Measurements from ENCODE around the gene MIPEP. TPM values are rescaled to one million over a fixed set of nuclear protein-coding genes. Genes with fewer than 3 reads are reported as not detected.
A peak's percentile ranks its signal among the peaks of the same experiment; 100 is the strongest.
"Not testable (repeated sequence)": the region's sequence is repeated elsewhere in the genome, so short reads cannot be mapped to it uniquely, and the experiment has no call there.

Gene MIPEP
- total RNA-seq, 2 experiments from 2014 or later = 17.2 to 18.5 TPM

DNA sequence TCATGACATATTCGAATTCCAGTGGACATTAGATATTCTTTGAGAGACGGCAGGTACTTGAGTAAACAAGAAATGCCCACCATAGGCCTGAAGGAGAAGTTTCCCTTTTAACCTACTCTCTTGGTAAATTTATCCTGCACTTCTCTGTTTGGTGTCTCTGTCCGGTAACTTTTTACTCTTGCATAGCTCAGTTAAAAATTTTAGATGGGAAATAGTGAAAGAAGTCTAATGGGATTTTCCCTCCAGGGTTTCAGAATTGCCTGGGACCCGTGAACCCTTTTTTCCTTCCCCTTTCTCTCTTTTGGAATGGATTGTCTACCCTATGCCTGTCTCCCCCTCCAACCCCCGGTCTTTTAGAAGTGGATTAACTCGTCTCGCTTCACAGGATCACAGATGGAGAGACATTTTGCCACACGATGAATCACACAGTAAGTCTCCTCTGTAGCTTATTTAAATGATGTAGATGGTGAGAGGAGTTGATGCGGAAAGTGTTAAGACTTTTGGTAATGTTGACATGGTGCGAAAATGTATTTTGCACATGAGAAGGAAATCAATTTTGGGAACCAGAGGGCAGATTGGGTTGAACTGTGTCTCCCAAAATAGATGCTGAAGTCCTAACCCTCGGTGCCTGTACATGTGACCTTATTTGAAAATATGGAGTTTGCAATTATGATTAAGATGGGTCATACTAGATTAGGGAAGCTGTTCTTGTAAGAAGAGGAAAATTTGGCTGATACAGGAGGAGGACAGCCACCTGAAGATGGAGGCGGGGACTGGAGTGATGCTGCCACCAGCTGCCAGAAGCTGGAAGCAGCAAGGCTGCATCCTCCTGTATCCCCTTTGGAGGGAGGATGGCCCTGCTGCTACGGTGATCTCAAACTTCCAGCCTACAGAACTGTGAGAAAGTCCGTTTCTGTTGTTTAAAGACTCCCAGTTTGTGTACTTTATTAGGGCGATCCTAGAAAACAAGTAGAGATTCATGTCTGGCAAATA, 711 bp upstream of the MIPEP start:
- ATAC-seq = no peak
- ChIA-PET POLR2A (interaction anchor here (0.6 to 1.5 kb wide), 2 partner anchors 312 to 589 kb away, joined by 4 read pairs; no protein-coding TSS in a partner anchor), CTCF (interaction anchor here (0.7 to 1.6 kb wide), 8 partner anchors 10 to 339 kb away, joined by 3 to 6 read pairs (median 4); no protein-coding TSS in a partner anchor)
- Mint-ChIP-seq H3K9me3 (no peaks in the 10 kb centered on the region), H3K4me3 (peak overlapping the region; percentile 83), H3K36me3 (ENCODE audit: low read depth) (peaks cover 3% of the 10 kb centered on the region), H3K27ac (peak overlapping the region; percentile 70), H3K27me3 (no peaks in the 10 kb centered on the region), H3K4me1 (ENCODE audit: low read depth) (peaks cover 21% of the 10 kb centered on the region)
- DNase-seq = no peak
- TF ChIP-seq, protein P1, sequence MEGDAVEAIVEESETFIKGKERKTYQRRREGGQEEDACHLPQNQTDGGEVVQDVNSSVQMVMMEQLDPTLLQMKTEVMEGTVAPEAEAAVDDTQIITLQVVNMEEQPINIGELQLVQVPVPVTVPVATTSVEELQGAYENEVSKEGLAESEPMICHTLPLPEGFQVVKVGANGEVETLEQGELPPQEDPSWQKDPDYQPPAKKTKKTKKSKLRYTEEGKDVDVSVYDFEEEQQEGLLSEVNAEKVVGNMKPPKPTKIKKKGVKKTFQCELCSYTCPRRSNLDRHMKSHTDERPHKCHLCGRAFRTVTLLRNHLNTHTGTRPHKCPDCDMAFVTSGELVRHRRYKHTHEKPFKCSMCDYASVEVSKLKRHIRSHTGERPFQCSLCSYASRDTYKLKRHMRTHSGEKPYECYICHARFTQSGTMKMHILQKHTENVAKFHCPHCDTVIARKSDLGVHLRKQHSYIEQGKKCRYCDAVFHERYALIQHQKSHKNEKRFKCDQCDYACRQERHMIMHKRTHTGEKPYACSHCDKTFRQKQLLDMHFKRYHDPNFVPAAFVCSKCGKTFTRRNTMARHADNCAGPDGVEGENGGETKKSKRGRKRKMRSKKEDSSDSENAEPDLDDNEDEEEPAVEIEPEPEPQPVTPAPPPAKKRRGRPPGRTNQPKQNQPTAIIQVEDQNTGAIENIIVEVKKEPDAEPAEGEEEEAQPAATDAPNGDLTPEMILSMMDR (IDR thresholded peaks at IDR 0.05) = no peak
- intact Hi-C loops (cut with micrococcal nuclease) = loop anchor here (5.0 kb wide), 1 partner anchor 432 kb away; no protein-coding TSS in a partner anchor

DNA sequence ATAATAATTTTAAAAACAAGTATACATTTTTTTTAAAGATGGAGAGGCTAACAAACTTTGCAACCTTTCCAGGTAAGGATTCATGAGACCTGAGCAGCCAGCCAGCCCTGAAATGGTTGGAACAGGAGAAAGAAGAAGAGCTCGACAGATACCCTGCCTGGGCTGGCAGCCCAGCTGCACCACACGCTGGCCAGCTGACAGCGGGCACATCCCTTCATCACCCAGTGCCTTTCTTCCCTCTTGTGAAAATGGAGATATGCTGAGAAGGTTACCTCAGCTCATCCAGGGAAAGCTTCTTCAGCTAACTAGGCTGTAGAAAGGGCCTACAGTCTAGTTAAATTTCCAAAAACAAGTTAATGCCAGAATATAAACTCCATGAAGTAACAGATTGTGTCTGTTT, 4.8 kb downstream of the MIPEP start:
- ATAC-seq; CTCF ChIA-PET; intact Hi-C loops (cut with micrococcal nuclease); H3K36me3 Mint-ChIP-seq (ENCODE audit: low read depth); H3K4me3 Mint-ChIP-seq; DNase-seq; POLR2A ChIA-PET; H3K27ac Mint-ChIP-seq; H3K27me3 Mint-ChIP-seq; H3K9me3 Mint-ChIP-seq: not testable (repeated sequence)
- peaks cover 16% of the 10 kb centered on the region for H3K4me1 Mint-ChIP-seq (ENCODE audit: low read depth)

DNA sequence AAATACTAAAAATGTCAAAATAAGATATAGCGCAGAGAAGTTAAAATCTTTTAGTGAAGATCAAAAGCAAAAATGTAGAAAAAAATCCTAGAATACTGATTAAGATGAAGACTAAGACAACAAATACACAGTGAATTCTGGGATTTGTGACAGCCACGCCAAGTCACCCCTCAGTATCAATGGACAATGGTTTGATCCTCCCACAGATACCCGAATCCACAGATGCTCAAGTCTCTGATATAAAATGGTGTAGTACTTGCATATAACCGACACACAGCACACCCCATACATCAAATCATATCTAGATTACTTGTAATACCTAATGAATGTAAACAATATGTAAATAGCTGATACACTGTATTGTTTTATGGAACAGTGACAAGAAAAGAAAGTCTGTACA, 5.9 kb downstream of the MIPEP start:
- Mint-ChIP-seq H3K4me1 (ENCODE audit: low read depth) (peaks cover 15% of the 10 kb centered on the region), H3K36me3 (ENCODE audit: low read depth) (peaks cover 14% of the 10 kb centered on the region), H3K9me3 (no peaks in the 10 kb centered on the region), H3K4me3 (no peak overlapping the region), H3K27ac (no peak overlapping the region), H3K27me3 (no peaks in the 10 kb centered on the region)
- CTCF ChIA-PET = no interaction called here
- ATAC-seq = no peak
- TF ChIP-seq, protein P1 (IDR thresholded peaks at IDR 0.05) = no peak
- no peak for DNase-seq
- POLR2A ChIA-PET = no interaction called here
- intact Hi-C loops (cut with micrococcal nuclease) = no loop called here

DNA sequence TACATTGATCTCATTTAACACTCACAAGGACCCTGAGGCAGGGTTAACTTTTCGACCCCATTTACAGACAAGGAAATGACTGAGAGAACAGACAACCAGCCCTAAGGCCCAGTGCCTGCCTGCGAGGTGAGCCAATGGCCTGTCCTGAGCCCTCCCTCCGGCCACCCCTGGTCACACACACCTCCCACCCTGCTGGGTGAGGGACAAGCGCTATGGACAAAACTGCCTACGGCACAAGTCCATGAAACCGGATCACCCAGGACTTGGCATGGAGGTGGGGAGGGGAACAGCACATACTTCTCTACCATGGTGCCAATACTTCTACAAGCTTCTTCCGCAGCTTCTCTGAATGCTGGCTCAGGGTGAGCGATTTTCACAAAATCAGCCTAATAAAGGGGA, 7.8 kb downstream of the MIPEP start:
- DNase-seq; POLR2A ChIA-PET; intact Hi-C loops (cut with micrococcal nuclease); H3K27ac Mint-ChIP-seq; H3K27me3 Mint-ChIP-seq; H3K4me1 Mint-ChIP-seq (ENCODE audit: low read depth); ATAC-seq; CTCF ChIA-PET; H3K9me3 Mint-ChIP-seq; H3K4me3 Mint-ChIP-seq: not testable (repeated sequence)
- peaks cover 15% of the 10 kb centered on the region for H3K36me3 Mint-ChIP-seq (ENCODE audit: low read depth)

DNA sequence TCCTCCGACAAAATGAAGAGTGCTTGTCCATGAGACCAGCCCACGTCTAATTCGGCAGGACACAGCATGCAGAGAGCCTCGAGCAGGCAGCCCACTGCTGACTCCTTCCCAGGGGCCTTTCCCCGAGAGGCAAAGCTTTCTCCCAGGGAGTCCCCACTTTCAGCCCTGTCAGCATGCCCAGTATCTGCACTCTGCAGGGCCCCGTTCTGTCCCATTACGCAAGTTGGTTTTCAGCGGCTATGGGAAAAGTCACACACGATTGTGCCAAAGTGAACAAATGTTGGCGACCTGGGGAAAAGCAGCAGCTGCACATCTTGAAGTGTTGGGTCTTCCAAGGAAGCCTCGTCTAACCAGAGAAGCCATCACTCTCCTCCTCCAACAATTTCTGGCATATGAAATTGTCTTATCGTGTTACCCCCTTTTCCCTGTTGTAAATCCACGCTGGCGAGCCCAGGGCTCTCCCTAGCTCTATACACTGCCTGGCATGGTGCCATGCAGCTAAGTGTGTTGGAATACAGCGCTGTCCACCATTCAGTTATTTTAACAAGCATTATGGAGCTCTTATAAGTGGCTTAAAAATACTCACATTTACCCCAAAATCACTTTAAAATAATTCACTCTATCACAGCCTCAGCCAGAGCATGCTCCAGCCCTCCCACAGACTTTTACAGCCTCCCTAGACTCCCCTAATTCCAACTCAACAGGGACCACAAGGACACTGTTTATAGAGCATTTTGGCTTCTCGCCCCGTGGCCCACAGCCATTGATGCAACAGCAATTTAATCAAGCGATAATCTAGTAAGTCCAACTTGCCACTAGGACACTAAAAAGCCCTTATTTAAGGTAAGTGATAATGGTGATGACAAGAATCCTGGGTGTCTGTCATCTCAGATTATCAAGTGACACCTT, 8.5 kb downstream of the MIPEP start:
- H3K36me3 Mint-ChIP-seq (ENCODE audit: low read depth) = peaks cover 15% of the 10 kb centered on the region
- H3K4me3 Mint-ChIP-seq; H3K27ac Mint-ChIP-seq; H3K4me1 Mint-ChIP-seq (ENCODE audit: low read depth); CTCF ChIA-PET; intact Hi-C loops (cut with micrococcal nuclease); POLR2A ChIA-PET; H3K9me3 Mint-ChIP-seq; DNase-seq; ATAC-seq; H3K27me3 Mint-ChIP-seq: not testable (repeated sequence)

DNA sequence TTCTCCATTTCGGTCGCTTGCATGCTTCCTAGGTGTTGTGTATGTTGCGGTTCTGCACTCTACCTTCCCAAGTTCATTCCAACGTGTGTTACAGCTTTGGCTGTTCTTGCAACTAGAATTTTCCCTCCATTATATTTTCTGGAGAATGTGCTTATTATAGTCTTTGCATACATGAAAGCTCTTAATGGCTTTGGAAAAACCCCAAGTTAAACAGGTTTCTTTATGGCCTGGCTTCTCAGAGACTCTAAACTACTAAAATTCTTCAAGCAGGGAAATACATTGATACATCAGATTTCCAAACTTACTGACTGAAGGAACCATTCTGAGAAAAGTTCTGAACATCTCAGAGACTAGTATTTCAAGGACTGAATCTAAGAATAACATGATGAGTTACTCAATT, 11.9 kb downstream of the MIPEP start:
- H3K27me3 Mint-ChIP-seq = no peaks in the 10 kb centered on the region
- H3K36me3 Mint-ChIP-seq (ENCODE audit: low read depth) = peaks cover 5% of the 10 kb centered on the region
- intact Hi-C loops (cut with micrococcal nuclease) = no loop called here
- no peaks in the 10 kb centered on the region for H3K9me3 Mint-ChIP-seq
- TF ChIP-seq, protein P1 (IDR thresholded peaks at IDR 0.05) = no peak
- DNase-seq (no peak), ATAC-seq (no peak)
- ChIA-PET CTCF (interaction anchor here (0.6 to 0.8 kb wide), 3 partner anchors 142 to 427 kb away, joined by 3 read pairs; no protein-coding TSS in a partner anchor), POLR2A (no interaction called here)
- H3K27ac Mint-ChIP-seq = no peak overlapping the region
- H3K4me1 Mint-ChIP-seq (ENCODE audit: low read depth) = no peaks in the 10 kb centered on the region
- H3K4me3 Mint-ChIP-seq = no peak overlapping the region
